Smooth muscle cell (in vitro differentiated cells): ENCODE measurements around the gene LRCOL1. TPM values are rescaled to one million over a fixed set of nuclear protein-coding genes. Genes with fewer than 3 reads are reported as not detected.

ENCODE experiments used
- DNase-seq: peaks from one replicate; lab custom pipeline; 2025; ENCODE audit not compliant: unreplicated experiment; lab: John Stamatoyannopoulos, UW
- H2AFZ ChIP-seq: fragments of 200-600 bp; sonication (generic); 2 replicates; pipeline ENCODE4 v1.6.0; 2016; ENCODE audit warnings: antibody characterized with exemption, low read depth, mild to moderate bottlenecking
- H3F3A ChIP-seq: fragments of 200-600 bp; sonication (generic); 2 replicates; pipeline ENCODE4 v1.6.0; 2017; ENCODE audit warnings: antibody characterized with exemption, low read depth
- H3K27ac ChIP-seq: fragments of 200-600 bp; sonication (generic); 2 replicates; pipeline ENCODE4 v1.5.1; 2016; ENCODE audit warnings: low read depth, mild to moderate bottlenecking
- H3K27me3 ChIP-seq: fragments of 200-600 bp; sonication (generic); 2 replicates; pipeline ENCODE4 v1.6.1; 2016; ENCODE audit warnings: low read depth, mild to moderate bottlenecking
- H3K36me3 ChIP-seq: fragments of 200-600 bp; sonication (generic); 2 replicates; pipeline ENCODE4 v1.5.1; 2016; ENCODE audit warnings: low read depth
- H3K4me1 ChIP-seq: fragments of 200-600 bp; sonication (generic); 2 replicates; pipeline ENCODE4 v1.5.1; 2016; ENCODE audit warnings: low read depth
- H3K4me2 ChIP-seq: fragments of 200-600 bp; sonication (generic); 2 replicates; pipeline ENCODE4 v1.6.0; 2016; ENCODE audit warnings: mild to moderate bottlenecking
- H3K4me3 ChIP-seq: fragments of 200-600 bp; sonication (generic); 2 replicates; pipeline ENCODE4 v1.5.1; 2016; ENCODE audit warnings: mild to moderate bottlenecking
- H3K79me2 ChIP-seq: fragments of 200-600 bp; sonication (generic); 2 replicates; pipeline ENCODE4 v1.6.0; 2016; ENCODE audit warnings: low read depth, mild to moderate bottlenecking
- H3K9ac ChIP-seq: fragments of 200-600 bp; sonication (generic); 2 replicates; pipeline ENCODE4 v1.6.0; 2016; ENCODE audit warnings: low read depth
- H3K9me3 ChIP-seq: fragments of 200-600 bp; sonication (generic); replicated peaks from 2 replicates; pipeline ENCODE4 v1.5.1; 2016; ENCODE audit warnings: low read depth
- H4K20me1 ChIP-seq: fragments of 200-600 bp; sonication (generic); 2 replicates; pipeline ENCODE4 v1.6.0; 2016; ENCODE audit warnings: low read depth
- WGBS: methylation state at CpG from one replicate; pipeline ENCODE4 v1.1.7; 2016; ENCODE audit warnings: low lambda C conversion rate; 5-methylcytosine and 5-hydroxymethylcytosine counted together
- polyA plus RNA-seq: library from polyadenylated mRNA; unstranded; fragments of >200 nt; fragmentation: Nextera tagmentation; extraction: Ambion mirVana; gene quantifications from 2 replicates; pipeline ENCODE4 v1.2.1, GENCODE V29; 2016
- total RNA-seq: library from RNA; depleted of rRNA; stranded (reverse); fragments of >200 nt; gene quantifications from 2 replicates; pipeline ENCODE4 v1.2.3, GENCODE V29; 2014
- TF ChIP-seq, protein P1 (sequence below): fragments of 200-600 bp; sonication (generic); IDR thresholded peaks from 2 replicates; pipeline ENCODE4 v1.5.1; 2017; ENCODE audit warnings: borderline replicate concordance, mild to moderate bottlenecking, antibody characterized with exemption; ENCODE audit not compliant: insufficient read depth, poor library complexity, severe bottlenecking

LRCOL1 gene
- total and polyA plus RNA-seq, 2 experiments from 2014 or later: not detected

DNA sequence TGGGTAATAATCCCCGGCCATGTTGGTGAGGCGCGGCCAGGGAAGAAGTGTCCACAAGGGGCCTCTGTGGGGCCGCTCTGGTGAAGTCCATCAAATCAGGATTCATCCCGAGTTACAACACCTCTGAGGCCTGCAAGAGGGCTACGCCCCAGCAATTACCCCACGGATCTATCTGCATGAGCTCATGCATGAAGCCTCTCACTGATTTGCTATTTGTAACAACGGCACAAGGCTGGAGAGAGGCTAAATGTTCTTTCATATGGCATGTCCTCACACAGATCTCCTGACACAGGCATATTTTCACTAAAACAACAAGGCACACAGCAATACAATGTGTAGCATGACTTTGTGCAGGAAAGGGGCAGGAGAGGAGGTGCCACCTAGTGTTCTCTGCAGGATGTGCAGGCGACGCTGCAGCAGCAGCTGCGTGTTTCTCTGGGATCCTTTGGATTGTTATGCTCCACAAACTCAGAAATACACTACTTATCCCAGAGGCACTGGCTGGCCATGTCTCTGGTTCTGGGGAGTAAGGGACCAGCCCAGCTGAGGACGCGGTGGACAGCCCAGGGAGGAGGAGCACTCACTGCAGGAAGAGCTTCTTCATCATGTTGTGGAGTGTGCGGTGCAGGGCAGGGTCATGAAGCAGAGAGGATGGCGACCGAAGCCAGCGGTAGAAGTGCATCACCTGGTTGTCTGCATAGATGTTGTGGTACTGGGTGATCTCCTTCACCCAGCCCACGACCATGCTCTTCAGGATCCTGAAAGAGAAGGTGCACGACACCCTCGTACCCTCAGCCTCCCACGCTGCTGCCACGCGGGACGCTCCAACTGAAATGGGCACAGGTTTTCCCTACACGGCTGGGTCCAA, 28.4 kb upstream of the LRCOL1 start:
- Histone ChIP-seq H3K27me3 (no peaks in the 10 kb centered on the region), H3K4me3 (no peak overlapping the region), H3K4me2 (no peak overlapping the region), H3K9ac (no peak overlapping the region), H3K9me3 (no peaks in the 10 kb centered on the region), H3K79me2 (no peaks in the 10 kb centered on the region), H4K20me1 (no peaks in the 10 kb centered on the region), H2AFZ (no peak overlapping the region), H3K36me3 (no peaks in the 10 kb centered on the region), H3K4me1 (no peaks in the 10 kb centered on the region), H3K27ac (no peak overlapping the region), H3F3A (no peaks in the 10 kb centered on the region)
- TF ChIP-seq, protein P1, sequence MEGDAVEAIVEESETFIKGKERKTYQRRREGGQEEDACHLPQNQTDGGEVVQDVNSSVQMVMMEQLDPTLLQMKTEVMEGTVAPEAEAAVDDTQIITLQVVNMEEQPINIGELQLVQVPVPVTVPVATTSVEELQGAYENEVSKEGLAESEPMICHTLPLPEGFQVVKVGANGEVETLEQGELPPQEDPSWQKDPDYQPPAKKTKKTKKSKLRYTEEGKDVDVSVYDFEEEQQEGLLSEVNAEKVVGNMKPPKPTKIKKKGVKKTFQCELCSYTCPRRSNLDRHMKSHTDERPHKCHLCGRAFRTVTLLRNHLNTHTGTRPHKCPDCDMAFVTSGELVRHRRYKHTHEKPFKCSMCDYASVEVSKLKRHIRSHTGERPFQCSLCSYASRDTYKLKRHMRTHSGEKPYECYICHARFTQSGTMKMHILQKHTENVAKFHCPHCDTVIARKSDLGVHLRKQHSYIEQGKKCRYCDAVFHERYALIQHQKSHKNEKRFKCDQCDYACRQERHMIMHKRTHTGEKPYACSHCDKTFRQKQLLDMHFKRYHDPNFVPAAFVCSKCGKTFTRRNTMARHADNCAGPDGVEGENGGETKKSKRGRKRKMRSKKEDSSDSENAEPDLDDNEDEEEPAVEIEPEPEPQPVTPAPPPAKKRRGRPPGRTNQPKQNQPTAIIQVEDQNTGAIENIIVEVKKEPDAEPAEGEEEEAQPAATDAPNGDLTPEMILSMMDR: peak; percentile 60
- 78% methylated on average over 25 of the region's 25 CpGs for WGBS
- no peak for DNase-seq

GRCh38 chr12:132637811-132638210, 27.4 kb upstream of the LRCOL1 start:
- Histone ChIP-seq H3K9ac (no peak overlapping the region), H3F3A (no peaks in the 10 kb centered on the region), H3K27ac (no peak overlapping the region), H3K27me3 (no peaks in the 10 kb centered on the region), H3K79me2 (no peaks in the 10 kb centered on the region), H4K20me1 (no peaks in the 10 kb centered on the region), H3K4me2 (no peak overlapping the region), H3K9me3 (no peaks in the 10 kb centered on the region), H3K4me1 (no peaks in the 10 kb centered on the region), H3K36me3 (no peaks in the 10 kb centered on the region), H2AFZ (no peak overlapping the region), H3K4me3 (no peak overlapping the region)
- no peak for DNase-seq
- TF ChIP-seq, protein P1: no peak
- 94% methylated on average over 18 of the region's 18 CpGs for WGBS

GRCh38 chr12:132635076-132635955, 24.9 kb upstream of the LRCOL1 start:
- Histone ChIP-seq H3K79me2 (no peaks in the 10 kb centered on the region), H3F3A (no peaks in the 10 kb centered on the region), H4K20me1 (no peaks in the 10 kb centered on the region), H3K9ac (no peak overlapping the region), H3K27me3 (no peaks in the 10 kb centered on the region), H3K36me3 (peaks cover 3% of the 10 kb centered on the region), H3K4me1 (no peaks in the 10 kb centered on the region), H3K9me3 (no peaks in the 10 kb centered on the region), H3K4me2 (no peak overlapping the region), H3K4me3 (no peak overlapping the region), H2AFZ (no peak overlapping the region), H3K27ac (no peak overlapping the region)
- TF ChIP-seq, protein P1: no peak
- no peak for DNase-seq
- 95% methylated on average over 29 of the region's 29 CpGs for WGBS
